ENCODE results near the gene BACE2.
"Not testable (repeated sequence)": the region's sequence is repeated elsewhere in the genome, so short reads cannot be mapped to it uniquely, and the experiment has no call there.

BACE2 gene

DNA sequence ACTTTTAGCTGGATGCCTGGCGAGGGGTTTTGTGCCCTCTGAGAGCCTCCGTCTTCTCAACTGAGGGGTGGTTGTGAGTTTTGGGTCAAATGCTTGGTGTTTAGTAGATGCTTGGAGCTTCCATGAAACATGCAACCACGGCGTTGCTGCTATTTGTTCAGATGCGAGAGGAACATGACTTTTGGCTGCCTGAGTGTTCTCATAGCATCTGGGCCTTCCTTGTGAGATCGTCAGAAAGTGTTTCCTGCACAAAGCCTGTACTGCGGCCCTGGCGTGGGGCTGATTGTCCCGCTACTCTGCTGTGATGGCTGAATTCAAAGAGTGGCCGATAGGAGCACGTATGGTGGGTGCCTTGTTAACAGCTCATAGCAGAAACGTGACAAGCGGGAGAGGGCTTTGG is 78.8 kb downstream of the BACE2 start:
- no peaks in the 10 kb centered on the region for H3K9me3 ChIP-seq (ENCODE audit: control insufficient read depth, low read length)
- H3K27me3 ChIP-seq (ENCODE audit: control insufficient read depth, insufficient read depth, low read length, poor library complexity, severe bottlenecking), result no peaks in the 10 kb centered on the region
- H3K4me1 ChIP-seq (ENCODE audit: control insufficient read depth, insufficient read depth, low read length), result no peaks in the 10 kb centered on the region
- H3K27ac ChIP-seq (ENCODE audit: insufficient read depth, low read depth, low read length, poor library complexity, severe bottlenecking), result no peak overlapping the region
- no peak overlapping the region for H3K4me3 ChIP-seq (ENCODE audit: insufficient read depth, low read depth, low read length)
- WGBS, 2 experiments, result 93 to 95% methylated on average over 13 of the region's 13 CpGs
- no peaks in the 10 kb centered on the region for H3K36me3 ChIP-seq (ENCODE audit: control insufficient read depth, insufficient read depth, low read length)

DNA sequence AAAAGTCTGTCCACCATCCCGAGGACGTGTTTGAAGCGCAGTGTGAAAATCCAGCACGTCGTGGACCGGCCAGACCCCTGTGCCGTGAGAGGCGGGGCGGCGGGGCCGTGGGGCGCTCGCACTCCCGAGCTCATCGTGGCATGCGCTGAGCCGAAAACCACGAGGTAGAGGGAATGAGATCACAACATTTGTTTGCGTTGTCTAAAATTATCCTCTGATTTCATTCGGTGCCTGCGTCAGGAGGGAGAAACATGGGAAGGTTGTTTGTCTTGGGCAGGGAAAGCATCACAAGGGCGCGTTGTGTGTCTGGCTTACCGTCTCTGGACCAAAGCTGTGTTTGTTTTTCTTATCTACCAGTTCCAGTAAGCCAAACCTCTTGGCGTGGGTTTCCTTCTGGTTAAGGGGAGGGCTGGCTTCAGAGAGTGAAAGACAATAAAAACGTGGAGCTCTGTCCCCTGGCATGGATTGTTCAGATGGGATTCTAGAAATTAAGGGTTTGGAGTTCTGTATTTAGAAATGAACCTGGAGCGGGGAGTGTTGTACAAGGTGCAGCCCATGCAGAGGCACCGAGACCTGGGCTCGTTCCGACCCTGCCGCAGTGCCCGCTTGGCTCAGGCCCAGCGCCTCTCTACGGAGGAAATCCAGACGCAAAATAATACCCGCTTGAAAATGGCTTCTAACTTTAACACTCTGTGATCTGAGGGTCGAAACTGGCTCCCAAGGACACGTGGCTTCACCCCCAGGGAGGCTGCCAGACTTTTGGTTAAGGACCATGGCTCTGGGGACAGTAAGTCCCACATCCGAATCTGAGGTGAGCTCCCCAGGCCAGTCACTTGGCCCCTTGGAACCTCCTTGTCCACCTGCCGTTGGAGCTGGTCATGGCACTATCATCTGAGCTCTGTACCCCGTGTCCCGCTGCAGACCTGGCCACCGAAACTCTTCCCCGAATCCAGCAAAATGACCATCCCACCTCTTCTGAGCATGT is 79.9 kb downstream of the BACE2 start:
- H3K36me3 ChIP-seq (ENCODE audit: control insufficient read depth, insufficient read depth, low read length), result no peaks in the 10 kb centered on the region
- H3K4me1 ChIP-seq (ENCODE audit: control insufficient read depth, insufficient read depth, low read length), result no peaks in the 10 kb centered on the region
- WGBS, 2 experiments, result 91 to 92% methylated on average over 44 of the region's 44 CpGs
- H3K9me3 ChIP-seq (ENCODE audit: control insufficient read depth, low read length), result no peaks in the 10 kb centered on the region
- no peaks in the 10 kb centered on the region for H3K27me3 ChIP-seq (ENCODE audit: control insufficient read depth, insufficient read depth, low read length, poor library complexity, severe bottlenecking)
- no peak overlapping the region for H3K27ac ChIP-seq (ENCODE audit: insufficient read depth, low read depth, low read length, poor library complexity, severe bottlenecking)
- no peak overlapping the region for H3K4me3 ChIP-seq (ENCODE audit: insufficient read depth, low read depth, low read length)

GRCh38 chr21:41249476-41249875 is 81.5 kb downstream of the BACE2 start:
- Histone ChIP-seq H3K4me3 (ENCODE audit: insufficient read depth, low read depth, low read length) (no peak overlapping the region), H3K4me1 (ENCODE audit: control insufficient read depth, insufficient read depth, low read length) (no peaks in the 10 kb centered on the region), H3K27ac (ENCODE audit: insufficient read depth, low read depth, low read length, poor library complexity, severe bottlenecking) (no peak overlapping the region), H3K27me3 (ENCODE audit: control insufficient read depth, insufficient read depth, low read length, poor library complexity, severe bottlenecking) (no peaks in the 10 kb centered on the region), H3K9me3 (ENCODE audit: control insufficient read depth, low read length) (no peaks in the 10 kb centered on the region), H3K36me3 (ENCODE audit: control insufficient read depth, insufficient read depth, low read length) (no peaks in the 10 kb centered on the region)
- 92 to 93% methylated on average over 11 of the region's 11 CpGs for WGBS, 2 experiments

GRCh38 chr21:41250519-41250918 is 82.6 kb downstream of the BACE2 start:
- H3K9me3 ChIP-seq (ENCODE audit: control insufficient read depth, low read length), result no peaks in the 10 kb centered on the region
- no peaks in the 10 kb centered on the region for H3K27me3 ChIP-seq (ENCODE audit: control insufficient read depth, insufficient read depth, low read length, poor library complexity, severe bottlenecking)
- no peak overlapping the region for H3K27ac ChIP-seq (ENCODE audit: insufficient read depth, low read depth, low read length, poor library complexity, severe bottlenecking)
- no peaks in the 10 kb centered on the region for H3K36me3 ChIP-seq (ENCODE audit: control insufficient read depth, insufficient read depth, low read length)
- H3K4me1 ChIP-seq (ENCODE audit: control insufficient read depth, insufficient read depth, low read length), result no peaks in the 10 kb centered on the region
- WGBS, 2 experiments, result 86 to 88% methylated on average over 8 of the region's 8 CpGs
- H3K4me3 ChIP-seq (ENCODE audit: insufficient read depth, low read depth, low read length), result no peak overlapping the region

DNA sequence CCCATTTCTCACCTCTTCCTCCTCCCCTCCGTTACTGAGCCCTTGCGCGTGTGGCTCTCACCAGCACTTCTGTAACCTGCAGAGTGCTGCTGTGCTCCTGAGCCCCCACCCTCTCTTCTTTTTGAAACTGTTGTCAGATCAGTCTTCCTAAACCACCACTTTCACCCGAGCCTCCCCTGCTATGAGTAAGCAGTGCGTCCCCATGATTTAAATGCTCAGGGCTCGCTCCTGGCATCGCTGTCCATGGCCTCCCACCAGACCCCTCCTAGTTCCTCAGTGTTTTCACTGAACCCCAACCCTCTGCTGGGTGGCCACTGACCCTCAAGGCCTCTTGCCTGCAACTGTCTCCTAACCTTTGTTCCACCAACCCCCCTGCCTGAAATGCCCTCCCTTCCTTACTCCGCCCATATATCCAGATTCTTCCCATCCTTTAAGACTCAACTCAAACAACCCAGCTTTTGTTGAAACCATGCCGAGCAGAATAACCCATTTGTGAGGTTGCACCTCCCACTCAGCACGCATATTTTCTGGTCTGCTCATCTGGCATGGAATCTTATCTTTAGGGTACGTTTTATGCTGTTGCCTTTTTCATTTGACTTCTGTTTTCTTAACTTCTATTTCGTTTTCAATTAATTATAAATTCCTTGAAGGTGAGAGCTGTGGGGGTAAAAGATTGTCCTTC is 84.1 kb downstream of the BACE2 start:
- no peak overlapping the region for H3K4me3 ChIP-seq (ENCODE audit: insufficient read depth, low read depth, low read length)
- 84 to 86% methylated on average over 11 to 12 of the region's 12 CpGs for WGBS, 2 experiments
- H3K9me3 ChIP-seq (ENCODE audit: control insufficient read depth, low read length), result no peaks in the 10 kb centered on the region

DNA sequence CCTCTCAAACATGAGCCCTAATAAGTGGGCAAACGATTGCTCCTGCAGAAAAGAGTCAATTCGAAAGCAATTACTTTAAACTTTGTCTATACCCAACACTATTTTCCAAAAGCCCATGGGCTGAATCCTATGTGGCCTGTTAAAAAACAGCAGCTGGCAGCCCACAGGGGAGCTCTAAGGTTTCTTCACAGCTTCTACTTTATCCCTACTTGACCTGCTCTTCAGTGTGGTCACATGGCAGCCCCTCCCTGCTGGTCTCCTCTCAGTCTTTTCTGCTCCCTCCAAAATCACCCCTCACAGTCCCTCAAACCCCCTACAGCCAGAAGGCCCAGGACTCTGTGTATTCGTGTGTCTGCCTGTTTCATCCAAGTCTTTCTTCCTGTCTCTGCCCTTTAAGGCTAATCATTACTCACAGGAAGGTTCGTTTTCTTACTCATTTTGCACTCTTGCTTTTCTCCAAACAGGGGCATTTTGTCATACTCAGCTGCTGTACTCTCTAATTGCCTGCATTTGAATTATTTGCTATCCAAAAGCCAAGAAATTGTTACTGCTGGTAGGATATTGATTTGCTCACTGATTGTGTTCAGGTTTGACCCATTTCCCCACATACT is 86.2 kb downstream of the BACE2 start:
- Histone ChIP-seq H3K4me1 (ENCODE audit: control insufficient read depth, insufficient read depth, low read length) (no peaks in the 10 kb centered on the region), H3K27me3 (ENCODE audit: control insufficient read depth, insufficient read depth, low read length, poor library complexity, severe bottlenecking) (no peaks in the 10 kb centered on the region), H3K36me3 (ENCODE audit: control insufficient read depth, insufficient read depth, low read length) (no peaks in the 10 kb centered on the region), H3K4me3 (ENCODE audit: insufficient read depth, low read depth, low read length) (no peak overlapping the region), H3K9me3 (ENCODE audit: control insufficient read depth, low read length) (no peaks in the 10 kb centered on the region), H3K27ac (ENCODE audit: insufficient read depth, low read depth, low read length, poor library complexity, severe bottlenecking) (no peak overlapping the region)
- WGBS, 2 experiments, result 68 to 72% methylated on average over 4 of the region's 4 CpGs

More for the DNA sequence above, 84.1 kb downstream of the BACE2 start:
- Histone ChIP-seq H3K27me3 (ENCODE audit: control insufficient read depth, insufficient read depth, low read length, poor library complexity, severe bottlenecking) (no peaks in the 10 kb centered on the region), H3K27ac (ENCODE audit: insufficient read depth, low read depth, low read length, poor library complexity, severe bottlenecking) (no peak overlapping the region), H3K4me1 (ENCODE audit: control insufficient read depth, insufficient read depth, low read length) (no peaks in the 10 kb centered on the region), H3K36me3 (ENCODE audit: control insufficient read depth, insufficient read depth, low read length) (no peaks in the 10 kb centered on the region)

- no peaks in the 10 kb centered on the region for H3K27me3 ChIP-seq (ENCODE audit: control insufficient read depth, insufficient read depth, low read length, poor library complexity, severe bottlenecking)
- no peaks in the 10 kb centered on the region for H3K4me1 ChIP-seq (ENCODE audit: control insufficient read depth, insufficient read depth, low read length)
- H3K36me3 ChIP-seq (ENCODE audit: control insufficient read depth, insufficient read depth, low read length), result no peaks in the 10 kb centered on the region
- H3K4me3 ChIP-seq (ENCODE audit: insufficient read depth, low read depth, low read length), result no peak overlapping the region
- 94 to 95% methylated on average over 9 of the region's 9 CpGs for WGBS, 2 experiments
- H3K27ac ChIP-seq (ENCODE audit: insufficient read depth, low read depth, low read length, poor library complexity, severe bottlenecking), result no peak overlapping the region
- H3K9me3 ChIP-seq (ENCODE audit: control insufficient read depth, low read length), result no peaks in the 10 kb centered on the region
Observed at GRCh38 chr21:41255190-41255589, 87.2 kb downstream of the BACE2 start.

DNA sequence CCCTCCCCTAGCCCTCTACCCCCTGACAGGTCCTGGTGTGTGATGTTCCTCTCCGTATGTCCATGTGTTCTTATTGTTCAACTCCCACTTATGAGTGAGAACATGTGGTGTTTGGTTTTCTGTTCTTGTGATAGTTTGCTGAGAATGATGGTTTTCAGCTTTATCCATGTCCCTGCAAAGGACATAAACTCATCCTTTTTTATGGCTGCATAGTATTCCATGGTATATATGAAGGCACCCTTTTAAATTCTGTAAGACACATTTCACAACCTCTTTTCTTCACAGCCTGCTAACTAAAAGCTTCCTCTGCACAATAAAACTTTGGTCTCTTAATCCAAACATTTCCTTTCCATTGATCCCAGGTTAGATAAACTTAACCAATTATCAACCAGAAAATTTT is 88.3 kb downstream of the BACE2 start:
- H3K9me3 ChIP-seq (ENCODE audit: control insufficient read depth, low read length); H3K4me3 ChIP-seq (ENCODE audit: insufficient read depth, low read depth, low read length); H3K27ac ChIP-seq (ENCODE audit: insufficient read depth, low read depth, low read length, poor library complexity, severe bottlenecking); H3K4me1 ChIP-seq (ENCODE audit: control insufficient read depth, insufficient read depth, low read length); H3K36me3 ChIP-seq (ENCODE audit: control insufficient read depth, insufficient read depth, low read length); H3K27me3 ChIP-seq (ENCODE audit: control insufficient read depth, insufficient read depth, low read length, poor library complexity, severe bottlenecking): not testable (repeated sequence)
- 100% methylated on average over 1 of the region's 1 CpG; no CpG with 5 or more reads in 1 of the 2 experiments for WGBS, 2 experiments

DNA sequence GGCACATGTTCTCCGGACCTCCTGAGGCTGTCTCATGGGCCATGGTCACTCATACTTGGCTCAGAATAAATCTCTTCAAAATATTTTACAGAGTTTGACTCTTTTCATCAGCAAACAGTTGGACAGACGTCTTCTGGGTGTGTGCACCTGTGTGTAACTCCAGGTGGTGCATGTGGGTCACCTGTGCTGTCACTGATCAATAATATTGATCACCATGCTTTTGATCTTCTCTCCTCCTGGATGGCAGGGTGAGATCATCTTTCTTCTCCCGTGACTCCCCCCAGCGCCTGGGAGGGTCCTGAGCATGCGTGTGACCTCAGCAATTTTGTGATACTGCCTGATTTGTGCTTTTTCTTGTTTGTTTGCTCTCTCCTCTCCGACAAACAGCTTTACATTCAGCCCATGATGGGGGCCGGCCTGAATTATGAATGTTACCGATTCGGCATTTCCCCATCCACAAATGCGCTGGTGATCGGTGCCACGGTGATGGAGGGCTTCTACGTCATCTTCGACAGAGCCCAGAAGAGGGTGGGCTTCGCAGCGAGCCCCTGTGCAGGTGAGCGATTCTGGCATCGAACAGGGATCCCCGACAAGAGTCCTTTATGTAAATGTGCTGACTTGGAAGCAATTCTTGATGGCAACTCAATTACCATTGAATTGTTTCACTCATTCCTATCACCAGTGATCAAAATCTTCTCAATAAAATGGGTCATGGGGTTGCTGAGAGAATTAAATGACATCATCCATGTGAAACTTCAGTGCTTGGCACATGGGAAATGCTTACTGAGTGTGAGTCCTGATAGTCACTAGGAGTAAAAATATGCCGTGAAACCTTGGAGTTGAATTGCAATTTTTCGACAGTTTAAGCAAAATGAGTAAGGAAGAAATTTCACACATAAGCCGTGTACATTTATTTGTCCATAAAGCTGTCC is 89.1 kb downstream of the BACE2 start:
- H3K4me1 ChIP-seq (ENCODE audit: control insufficient read depth, insufficient read depth, low read length), result no peaks in the 10 kb centered on the region
- no peaks in the 10 kb centered on the region for H3K9me3 ChIP-seq (ENCODE audit: control insufficient read depth, low read length)
- no peaks in the 10 kb centered on the region for H3K27me3 ChIP-seq (ENCODE audit: control insufficient read depth, insufficient read depth, low read length, poor library complexity, severe bottlenecking)
- 94 to 96% methylated on average over 22 of the region's 22 CpGs for WGBS, 2 experiments
- H3K4me3 ChIP-seq (ENCODE audit: insufficient read depth, low read depth, low read length), result no peak overlapping the region
- H3K27ac ChIP-seq (ENCODE audit: insufficient read depth, low read depth, low read length, poor library complexity, severe bottlenecking), result no peak overlapping the region
- no peaks in the 10 kb centered on the region for H3K36me3 ChIP-seq (ENCODE audit: control insufficient read depth, insufficient read depth, low read length)
